HCT116 (cell line): ENCODE data around the gene SEC14L1. TPM values are rescaled to one million over a fixed set of nuclear protein-coding genes. Genes with fewer than 3 reads are reported as not detected.

ENCODE experiments used
- ATAC-seq: fragments of 200-7000 bp; cut with Tn5 transposase; 2 replicates; pipeline ENCODE4 v1.9.1; 2020; ENCODE audit warnings: mild to moderate bottlenecking, moderate library complexity
- BruUV-seq: library from RNA; stranded (reverse); fragments of 400-500 nt; replicated peaks from 2 replicates; lab custom pipeline; 2021; lab: Mats Ljungman, UMichigan
- CTCF ChIA-PET: fragments of 300-600 bp; sonication (Branson Sonifier 250); formaldehyde crosslinking; loops from one replicate; lab custom pipeline; 2021; ENCODE audit warnings: antibody characterized with exemption; lab: Charles Lee
- POLR2A ChIA-PET: fragments of 300-600, 350-600 bp; sonication (Branson Sonifier 250); formaldehyde crosslinking; loops from one replicate; lab custom pipeline; 2021; ENCODE audit warnings: antibody characterized with exemption; lab: Charles Lee
- RAD21 ChIA-PET, 2 experiments: fragments of 300-600 bp; sonication (Branson Sonifier 250); formaldehyde crosslinking; loops; one replicate each; lab custom pipeline; 2023; ENCODE audit warnings: low total read pairs in 2 of 2; ENCODE audit not compliant: uncharacterized antibody in 2 of 2, unreplicated experiment in 2 of 2, low non-redundant PET in 1 of 2; lab: Charles Lee
- DNase-seq: peaks from one replicate; pipeline ENCODE4 v3.0.0-alpha.2; 2010; ENCODE audit warnings: low read depth, low spot score
- H2AFZ ChIP-seq: fragments of 200-600 bp; shearing (Covaris generic), sonication (generic); 2 replicates; pipeline ENCODE4 v1.6.1; 2017; ENCODE audit warnings: low read depth, mixed run types, mixed read lengths, antibody characterized with exemption, low read length; ENCODE audit not compliant: poor library complexity, severe bottlenecking
- H3K27ac ChIP-seq: 2 replicates; pipeline ENCODE4 v1.5.1; 2012; ENCODE audit warnings: low read depth, low read length
- H3K27me3 ChIP-seq: fragments of 200-600 bp; sonication (generic); 2 replicates; pipeline ENCODE4 v1.6.1; 2016; ENCODE audit warnings: mixed run types, low read length, mixed read lengths; ENCODE audit not compliant: insufficient read depth
- H3K36me3 ChIP-seq, 2 experiments: fragments of 200-500 bp in 1 of 2; fragments of 200-600 bp in 1 of 2; sonication (Bioruptor generic) in 1 of 2; sonication (generic) in 1 of 2; 2 replicates each; pipeline versions ENCODE4 v1.5.1 to v1.6.1; 2014 to 2016; ENCODE audit warnings: low read length in 2 of 2, inconsistent platforms in 1 of 2, mixed read lengths in 1 of 2, mixed run types in 1 of 2; ENCODE audit not compliant: insufficient read depth in 2 of 2, control insufficient read depth in 1 of 2
- H3K4me1 ChIP-seq, 2 experiments: fragments of 200-600 bp in 1 of 2; sonication (generic) in 1 of 2; 2 replicates each; pipeline versions ENCODE4 v1.5.1 to v1.6.1; 2012 to 2017; ENCODE audit warnings: low read length in 2 of 2, inconsistent platforms in 1 of 2, mild to moderate bottlenecking in 1 of 2, mixed read lengths in 1 of 2, mixed run types in 1 of 2, moderate library complexity in 1 of 2; ENCODE audit not compliant: insufficient read depth in 2 of 2, control insufficient read depth in 1 of 2
- H3K4me2 ChIP-seq: fragments of 200-600 bp; sonication (generic); 2 replicates; pipeline ENCODE4 v1.6.1; 2017; ENCODE audit warnings: mixed run types, low read length, mixed read lengths
- H3K4me3 ChIP-seq, 2 experiments: fragments of 200-600 bp in 1 of 2; sonication (generic) in 1 of 2; replicated peaks in 1 of 2; 2 replicates each; pipeline ENCODE4 v1.5.1; 2011 to 2016; ENCODE audit warnings: low read length in 2 of 2, control low read depth in 1 of 2, low read depth in 1 of 2, mild to moderate bottlenecking in 1 of 2, mixed read lengths in 1 of 2, mixed run types in 1 of 2
- H3K79me2 ChIP-seq: fragments of 200-600 bp; sonication (generic); 2 replicates; pipeline ENCODE4 v1.6.1; 2017; ENCODE audit warnings: mild to moderate bottlenecking, mixed run types, low read length, moderate library complexity, mixed read lengths; ENCODE audit not compliant: insufficient read depth
- H3K9ac ChIP-seq: fragments of 200-600 bp; sonication (generic); 2 replicates; pipeline ENCODE4 v1.6.1; 2016; ENCODE audit warnings: low read length, mixed read lengths
- H3K9me2 ChIP-seq: fragments of 200-600 bp; sonication (generic), shearing (Covaris generic); 2 replicates; pipeline ENCODE4 v1.6.1; 2017; ENCODE audit warnings: mixed run types, mild to moderate bottlenecking, moderate library complexity; ENCODE audit not compliant: insufficient read depth
- H3K9me3 ChIP-seq, 2 experiments: fragments of 200-500 bp in 1 of 2; fragments of 200-600 bp in 1 of 2; sonication (Bioruptor generic) in 1 of 2; sonication (generic) in 1 of 2; 2 replicates each; pipeline ENCODE4 v1.6.1; 2014 to 2017; ENCODE audit warnings: low read length in 2 of 2, mixed read lengths in 2 of 2, inconsistent platforms in 1 of 2, low read depth in 1 of 2, mild to moderate bottlenecking in 1 of 2, mixed run types in 1 of 2, moderate library complexity in 1 of 2; ENCODE audit not compliant: control insufficient read depth in 1 of 2, insufficient read depth in 1 of 2
- H4K20me1 ChIP-seq: fragments of 200-600 bp; sonication (generic), shearing (Covaris generic); 2 replicates; pipeline ENCODE4 v1.6.1; 2017; ENCODE audit warnings: mixed run types, mild to moderate bottlenecking, moderate library complexity; ENCODE audit not compliant: insufficient read depth
- CBX3 ChIP-seq: IDR thresholded peaks from 2 replicates; pipeline ENCODE4 v1.6.1; 2012; ENCODE audit warnings: low read depth
- CEBPB ChIP-seq: IDR thresholded peaks from 2 replicates; pipeline ENCODE4 v1.6.1; 2012; ENCODE audit warnings: low read depth
- EZH2 ChIP-seq: fragments of 200-600 bp; sonication (generic); IDR thresholded peaks from 2 replicates; pipeline ENCODE4 v1.6.1; 2017; ENCODE audit warnings: antibody characterized with exemption, mixed run types
- EZH2phosphoT487 ChIP-seq: fragments of 200-600 bp; IDR thresholded peaks from 2 replicates; pipeline ENCODE4 v1.6.1; 2018; ENCODE audit warnings: antibody characterized with exemption, borderline replicate concordance
- MAX ChIP-seq: IDR thresholded peaks from 2 replicates; pipeline ENCODE4 v1.6.1; 2012
- POLR2A ChIP-seq: IDR thresholded peaks from 2 replicates; pipeline ENCODE4 v1.7.0; 2011; ENCODE audit warnings: borderline replicate concordance; ENCODE audit not compliant: insufficient read depth, insufficient read length; ENCODE audit errors: extremely low read depth
- RAD21 ChIP-seq: IDR thresholded peaks from 2 replicates; pipeline ENCODE4 v1.6.1; 2012; ENCODE audit warnings: low read depth, mild to moderate bottlenecking
- REST ChIP-seq: IDR thresholded peaks from 2 replicates; pipeline ENCODE4 v1.6.1; 2012; ENCODE audit warnings: low read depth
- SIN3A ChIP-seq: IDR thresholded peaks from 2 replicates; pipeline ENCODE4 v1.6.1; 2012; ENCODE audit warnings: low read depth
- SP1 ChIP-seq: IDR thresholded peaks from 2 replicates; pipeline ENCODE4 v1.6.1; 2012; ENCODE audit warnings: low read depth
- YY1 ChIP-seq: IDR thresholded peaks from 2 replicates; pipeline ENCODE4 v1.6.1; 2011; ENCODE audit warnings: low read length, low read depth, moderate library complexity, mild to moderate bottlenecking; ENCODE audit not compliant: insufficient replicate concordance; ENCODE audit errors: extremely low read depth
- ZBTB33 ChIP-seq: IDR thresholded peaks from 2 replicates; pipeline ENCODE4 v1.6.1; 2011; ENCODE audit warnings: mild to moderate bottlenecking, low read length, moderate library complexity; ENCODE audit not compliant: insufficient replicate concordance; ENCODE audit errors: extremely low read depth
- intact Hi-C: fragments of 100-400 bp; cut with micrococcal nuclease; formaldehyde crosslinking; loops from 2 replicates; pipeline ENCODE4 v1.10.0; 2022
- total RNA-seq: library from RNA; stranded (reverse); gene quantifications from one replicate; pipeline ENCODE4 v1.2.1, GENCODE V29; 2021; ENCODE audit not compliant: unreplicated experiment

SEC14L1 gene
- total RNA-seq, 1 experiment from 2014 or later = 59.7 TPM

GRCh38 chr17:77257596-77258458 is 117.1 kb downstream of the SEC14L1 start:
- ChIA-PET CTCF (no interaction called here), POLR2A (no interaction called here), RAD21 (no interaction called here)
- no peaks in the 10 kb centered on the region for H3K9me2 ChIP-seq
- H4K20me1 ChIP-seq = no peaks in the 10 kb centered on the region
- no peak overlapping the region for H3K9ac ChIP-seq
- H3K4me1 ChIP-seq = peaks cover 33 to 39% of the 10 kb centered on the region in 2 experiments
- no peaks in the 10 kb centered on the region for H3K27me3 ChIP-seq
- no peak overlapping the region for H3K27ac ChIP-seq
- intact Hi-C loops = loop anchor here (10.0 kb wide), 1 partner anchor 237 kb away; no protein-coding TSS in a partner anchor
- H3K9me3 ChIP-seq = no peaks in the 10 kb centered on the region
- H3K4me3 ChIP-seq = no peak overlapping the region
- no peaks in the 10 kb centered on the region for H3K79me2 ChIP-seq
- H3K4me2 ChIP-seq = no peak overlapping the region
- ATAC-seq (no peak), DNase-seq (no peak)
- H3K36me3 ChIP-seq = no peaks in the 10 kb centered on the region
- BruUV-seq = no TSS peak
- no peak for TF ChIP-seq POLR2A
- no peak for TF ChIP-seq EZH2phosphoT487
- no peak overlapping the region for H2AFZ ChIP-seq

GRCh38 chr17:77258638-77259037 is 117.9 kb downstream of the SEC14L1 start:
- no peak for DNase-seq
- H3K27me3 ChIP-seq = no peaks in the 10 kb centered on the region
- no peaks in the 10 kb centered on the region for H3K79me2 ChIP-seq
- H3K4me3 ChIP-seq = no peak overlapping the region
- no peaks in the 10 kb centered on the region for H4K20me1 ChIP-seq
- no peak overlapping the region for H3K4me2 ChIP-seq
- H3K9ac ChIP-seq = no peak overlapping the region
- intact Hi-C loops = loop anchor here (10.0 kb wide), 1 partner anchor 236 kb away; no protein-coding TSS in a partner anchor
- H3K4me1 ChIP-seq = peaks cover 32 to 33% of the 10 kb centered on the region in 2 experiments
- no peak overlapping the region for H2AFZ ChIP-seq
- no peaks in the 10 kb centered on the region for H3K36me3 ChIP-seq
- no peak for TF ChIP-seq MAX
- TF ChIP-seq REST = no peak
- no peak for TF ChIP-seq SP1
- no peak for TF ChIP-seq ZBTB33
- no peak for TF ChIP-seq EZH2
- no peak for TF ChIP-seq RAD21
- TF ChIP-seq EZH2phosphoT487 = no peak
- TF ChIP-seq CBX3 = no peak
- TF ChIP-seq YY1 = no peak
- no peak for TF ChIP-seq CEBPB
- no peak for TF ChIP-seq POLR2A
- no peak for TF ChIP-seq SIN3A
- TF ChIP-seq, all 23 proteins: peak for 0
- POLR2A ChIA-PET = no interaction called here
- Histone ChIP-seq H3K9me3 (no peaks in the 10 kb centered on the region), H3K9me2 (no peaks in the 10 kb centered on the region), H3K27ac (no peak overlapping the region)
- no peak for ATAC-seq
- RAD21 ChIA-PET = no interaction called here
- CTCF ChIA-PET = no interaction called here
- no TSS peak for BruUV-seq
